Muscle layer of colon (tissue), 2 donors: ENCODE results near the gene HS3ST5.

Experiments used
- H3K27ac ChIP-seq: one replicate; pipeline ENCODE4 v1.7.0; 2013; ENCODE audit warnings: low read depth, mild to moderate bottlenecking, low read length, moderate library complexity
- H3K27me3 ChIP-seq, 2 donors: one replicate each; pipeline ENCODE4 v1.7.0; 2013; ENCODE audit warnings: low read length in 2 of 2, mild to moderate bottlenecking in 2 of 2; ENCODE audit not compliant: insufficient read depth in 2 of 2, control insufficient read depth in 1 of 2
- H3K36me3 ChIP-seq: one replicate; pipeline ENCODE4 v1.7.0; 2013; ENCODE audit warnings: mild to moderate bottlenecking, low read length; ENCODE audit not compliant: insufficient read depth
- H3K4me1 ChIP-seq: one replicate; pipeline ENCODE4 v1.7.0; 2013; ENCODE audit warnings: mild to moderate bottlenecking, low read length; ENCODE audit not compliant: insufficient read depth
- H3K4me3 ChIP-seq, 2 donors: one replicate each; pipeline ENCODE4 v1.7.0; 2013; ENCODE audit warnings: low read length in 2 of 2, low read depth in 1 of 2, mild to moderate bottlenecking in 1 of 2, moderate library complexity in 1 of 2
- H3K9ac ChIP-seq: one replicate; pipeline ENCODE4 v1.7.0; 2013; ENCODE audit warnings: low read length
- H3K9me3 ChIP-seq: one replicate; pipeline ENCODE4 v1.7.0; 2013; ENCODE audit warnings: mild to moderate bottlenecking, low read length
- donor health status: abdominal sarcoma.
- donor health status: Adenocarcinoma of cecum.

Gene HS3ST5

GRCh38 chr6:114271405-114271804 is 71.4 kb downstream of the HS3ST5 start:
- no peaks in the 10 kb centered on the region for H3K4me1 ChIP-seq
- no peaks in the 10 kb centered on the region for H3K9me3 ChIP-seq
- H3K4me3 ChIP-seq = no peak overlapping the region
- no peaks in the 10 kb centered on the region for H3K27me3 ChIP-seq
- H3K27ac ChIP-seq = no peak overlapping the region
- no peaks in the 10 kb centered on the region for H3K36me3 ChIP-seq
- H3K9ac ChIP-seq = no peak overlapping the region

GRCh38 chr6:114267897-114268296 is 74.9 kb downstream of the HS3ST5 start:
- H3K36me3 ChIP-seq = no peaks in the 10 kb centered on the region
- H3K4me3 ChIP-seq = no peak overlapping the region
- no peaks in the 10 kb centered on the region for H3K4me1 ChIP-seq
- no peak overlapping the region for H3K9ac ChIP-seq
- H3K27me3 ChIP-seq = no peaks in the 10 kb centered on the region
- no peak overlapping the region for H3K27ac ChIP-seq
- no peaks in the 10 kb centered on the region for H3K9me3 ChIP-seq

- Histone ChIP-seq H3K27me3 (no peaks in the 10 kb centered on the region), H3K4me3 (no peak overlapping the region), H3K27ac (no peak overlapping the region), H3K36me3 (no peaks in the 10 kb centered on the region), H3K9ac (no peak overlapping the region), H3K4me1 (no peaks in the 10 kb centered on the region), H3K9me3 (no peaks in the 10 kb centered on the region)
Measured at GRCh38 chr6:114260810-114261209, 82.0 kb downstream of the HS3ST5 start.

GRCh38 chr6:114258376-114258775 is 84.4 kb downstream of the HS3ST5 start:
- H3K27me3 ChIP-seq = no peaks in the 10 kb centered on the region
- no peaks in the 10 kb centered on the region for H3K36me3 ChIP-seq
- no peak overlapping the region for H3K27ac ChIP-seq
- H3K4me3 ChIP-seq = no peak overlapping the region
- no peak overlapping the region for H3K9ac ChIP-seq
- no peaks in the 10 kb centered on the region for H3K9me3 ChIP-seq
- H3K4me1 ChIP-seq = no peaks in the 10 kb centered on the region

GRCh38 chr6:114253431-114253830 is 89.4 kb downstream of the HS3ST5 start:
- Histone ChIP-seq H3K27me3 (no peaks in the 10 kb centered on the region), H3K4me3 (no peak overlapping the region), H3K9ac (no peak overlapping the region)

GRCh38 chr6:114249522-114249921 is 93.3 kb downstream of the HS3ST5 start:
- Histone ChIP-seq H3K9ac (no peak overlapping the region), H3K36me3 (no peaks in the 10 kb centered on the region), H3K27ac (no peak overlapping the region), H3K27me3 (no peaks in the 10 kb centered on the region), H3K4me1 (no peaks in the 10 kb centered on the region), H3K4me3 (no peak overlapping the region), H3K9me3 (no peaks in the 10 kb centered on the region)

More at GRCh38 chr6:114253431-114253830, 89.4 kb downstream of the HS3ST5 start:
- H3K27ac ChIP-seq = no peak overlapping the region
- no peaks in the 10 kb centered on the region for H3K4me1 ChIP-seq
- no peaks in the 10 kb centered on the region for H3K9me3 ChIP-seq
- H3K36me3 ChIP-seq = no peaks in the 10 kb centered on the region

GRCh38 chr6:114247101-114247500 is 95.7 kb downstream of the HS3ST5 start:
- Histone ChIP-seq H3K9ac (no peak overlapping the region), H3K4me3 (no peak overlapping the region), H3K27me3 (no peaks in the 10 kb centered on the region), H3K4me1 (no peaks in the 10 kb centered on the region), H3K27ac (no peak overlapping the region), H3K36me3 (no peaks in the 10 kb centered on the region), H3K9me3 (no peaks in the 10 kb centered on the region)

GRCh38 chr6:114240796-114241195 is 102.0 kb downstream of the HS3ST5 start:
- no peaks in the 10 kb centered on the region for H3K27me3 ChIP-seq
- H3K27ac ChIP-seq = no peak overlapping the region
- H3K4me3 ChIP-seq = no peak overlapping the region

GRCh38 chr6:114228675-114229074 is 114.1 kb downstream of the HS3ST5 start:
- no peaks in the 10 kb centered on the region for H3K9me3 ChIP-seq
- H3K27me3 ChIP-seq = no peaks in the 10 kb centered on the region
- no peak overlapping the region for H3K9ac ChIP-seq
- no peaks in the 10 kb centered on the region for H3K4me1 ChIP-seq
- no peaks in the 10 kb centered on the region for H3K36me3 ChIP-seq
- no peak overlapping the region for H3K4me3 ChIP-seq
- H3K27ac ChIP-seq = no peak overlapping the region

More at GRCh38 chr6:114240796-114241195, 102.0 kb downstream of the HS3ST5 start:
- Histone ChIP-seq H3K9me3 (no peaks in the 10 kb centered on the region), H3K9ac (no peak overlapping the region), H3K4me1 (no peaks in the 10 kb centered on the region), H3K36me3 (no peaks in the 10 kb centered on the region)

GRCh38 chr6:114227944-114228468 is 114.8 kb downstream of the HS3ST5 start:
- Histone ChIP-seq H3K27ac (no peak overlapping the region), H3K9ac (no peak overlapping the region), H3K4me3 (no peak overlapping the region), H3K4me1 (no peaks in the 10 kb centered on the region), H3K36me3 (no peaks in the 10 kb centered on the region), H3K27me3 (no peaks in the 10 kb centered on the region), H3K9me3 (no peaks in the 10 kb centered on the region)

GRCh38 chr6:114220241-114220640 is 122.6 kb downstream of the HS3ST5 start:
- Histone ChIP-seq H3K27me3 (no peaks in the 10 kb centered on the region), H3K4me1 (no peaks in the 10 kb centered on the region), H3K4me3 (no peak overlapping the region), H3K9me3 (no peaks in the 10 kb centered on the region), H3K36me3 (no peaks in the 10 kb centered on the region), H3K27ac (no peak overlapping the region), H3K9ac (no peak overlapping the region)
